K562 (cell line): ENCODE data around the gene DCHS2. TPM values are rescaled to one million over a fixed set of nuclear protein-coding genes. Genes with fewer than 3 reads are reported as not detected.

ENCODE experiments used
- ATAC-seq: fragments of 200-7000 bp; cut with Tn5 transposase; 3 replicates; pipeline ENCODE4 v1.9.1; 2020; ENCODE audit warnings: moderate library complexity
- BruUV-seq: library from RNA; stranded (reverse); fragments of 400-500 nt; replicated peaks from 2 replicates; lab custom pipeline; 2021; lab: Mats Ljungman, UMichigan
- CTCF ChIA-PET: fragments of 300-600 bp; formaldehyde crosslinking; extraction: SDS; loops from one replicate; lab custom pipeline; 2021; ENCODE audit warnings: low intra/inter-chr PET ratio; lab: Yijun Ruan, JAX
- POLR2A ChIA-PET: fragments of 300-600, 350-650 bp; sonication (Branson Sonifier 250); formaldehyde crosslinking; extraction: SDS; loops from one replicate; lab custom pipeline; 2021; ENCODE audit warnings: antibody characterized with exemption, inconsistent platforms; lab: Yijun Ruan, JAX
- DNase-seq, 4 experiments: peaks; one replicate each; pipeline versions ENCODE4 v3.0.0 to v3.0.0-alpha.2; 2011 to 2018; ENCODE audit warnings: low spot score in 3 of 4, mixed read lengths in 3 of 4; ENCODE audit errors: extremely low read depth in 1 of 4
- FAIRE-seq: peaks from 2 replicates; lab custom pipeline; 2011; peaks lifted over from hg19 to GRCh38; lab: Jason Lieb, UNC
- H2AFZ ChIP-seq: 2 replicates; pipeline ENCODE4 v1.6.0; 2011; ENCODE audit warnings: low read depth, low read length, control low read depth, inconsistent platforms
- H3K27ac ChIP-seq: fragments of 200-600 bp; 3 replicates; pipeline ENCODE4 v1.8.0; 2011; ENCODE audit warnings: low read depth, mild to moderate bottlenecking, control low read depth, inconsistent platforms, low read length, moderate library complexity, mixed read lengths; ENCODE audit errors: extremely low read depth
- H3K27me3 ChIP-seq, 2 experiments: fragments of 300-600 bp in 1 of 2; 2 replicates in 1 of 2; 3 replicates in 1 of 2; pipeline versions ENCODE4 v1.6.0 to v1.8.0; 2011; ENCODE audit warnings: inconsistent platforms in 2 of 2, low read length in 2 of 2, mild to moderate bottlenecking in 1 of 2, mixed read lengths in 1 of 2, moderate library complexity in 1 of 2; ENCODE audit not compliant: control insufficient read depth in 2 of 2, insufficient read depth in 2 of 2
- H3K36me3 ChIP-seq: fragments of 300-600 bp; 3 replicates; pipeline ENCODE4 v1.8.0; 2011; ENCODE audit warnings: mild to moderate bottlenecking, low read length, inconsistent platforms; ENCODE audit not compliant: control insufficient read depth, insufficient read depth
- H3K4me1 ChIP-seq, 2 experiments: fragments of 200-600 bp in 1 of 2; replicated peaks in 1 of 2; 2 replicates in 1 of 2; 3 replicates in 1 of 2; pipeline versions ENCODE4 v1.5.1 to v1.8.0; 2011; ENCODE audit warnings: inconsistent platforms in 2 of 2, low read length in 2 of 2, mild to moderate bottlenecking in 1 of 2, mixed read lengths in 1 of 2, moderate library complexity in 1 of 2; ENCODE audit not compliant: control insufficient read depth in 2 of 2, insufficient read depth in 2 of 2
- H3K4me2 ChIP-seq: 2 replicates; pipeline ENCODE4 v1.6.1; 2011; ENCODE audit warnings: low read length, control low read depth, inconsistent platforms, mixed read lengths; ENCODE audit not compliant: insufficient read depth
- H3K4me3 ChIP-seq: fragments of 200-600 bp; sonication (generic), shearing (Covaris generic); 2 replicates; pipeline ENCODE4 v1.5.1; 2016; ENCODE audit warnings: control low read depth, inconsistent platforms
- H3K79me2 ChIP-seq: fragments of 200-600 bp; 3 replicates; pipeline ENCODE4 v1.8.0; 2011; ENCODE audit warnings: low read length, inconsistent platforms; ENCODE audit not compliant: control insufficient read depth, insufficient read depth
- H3K9ac ChIP-seq, 2 experiments: 2 replicates each; pipeline versions ENCODE4 v1.6.0 to v1.6.1; 2011; ENCODE audit warnings: low read depth in 2 of 2, low read length in 2 of 2, control low read depth in 1 of 2, inconsistent platforms in 1 of 2, mild to moderate bottlenecking in 1 of 2, mixed read lengths in 1 of 2; ENCODE audit not compliant: insufficient read depth in 1 of 2
- H3K9me1 ChIP-seq: one replicate; pipeline ENCODE4 v1.6.0; 2011; ENCODE audit warnings: inconsistent platforms, mild to moderate bottlenecking, low read length, moderate library complexity; ENCODE audit not compliant: control insufficient read depth, insufficient read depth
- H3K9me3 ChIP-seq: replicated peaks from 2 replicates; pipeline ENCODE4 v1.5.1; 2011; ENCODE audit warnings: low read depth, low read length, inconsistent platforms; ENCODE audit not compliant: control insufficient read depth, insufficient read depth
- H4K20me1 ChIP-seq: replicated peaks from 2 replicates; pipeline ENCODE4 v1.6.1; 2011; ENCODE audit warnings: low read length, inconsistent platforms, mixed read lengths; ENCODE audit not compliant: control insufficient read depth, insufficient read depth
- ARID1B ChIP-seq: fragments of 450-650 bp; IDR thresholded peaks from 2 replicates; pipeline ENCODE4 v1.6.1; 2016; ENCODE audit warnings: antibody characterized with exemption, mild to moderate bottlenecking, inconsistent platforms
- CBFA2T2 ChIP-seq: fragments of 450-650 bp; conservative IDR thresholded peaks from 2 replicates; pipeline ENCODE4 v1.6.1; 2017; ENCODE audit warnings: mild to moderate bottlenecking
- CBFA2T3 ChIP-seq: fragments of 450-650 bp; IDR thresholded peaks from 2 replicates; pipeline ENCODE4 v1.6.1; 2017
- MCM5 ChIP-seq: fragments of 450-650 bp; IDR thresholded peaks from 2 replicates; pipeline ENCODE4 v1.6.1; 2016; ENCODE audit warnings: low read depth
- PURB ChIP-seq: sonication (generic); formaldehyde crosslinking; IDR thresholded peaks from 2 replicates; pipeline ENCODE4 v1.9.0; 2021; ENCODE audit warnings: low read depth, mild to moderate bottlenecking, missing genetic modification reagents
- SMC3 ChIP-seq: conservative IDR thresholded peaks from 2 replicates; pipeline ENCODE4 v1.6.1; 2011; ENCODE audit warnings: low read depth, low read length, improper control_type of control experiment; ENCODE audit not compliant: insufficient read depth
- TAL1 ChIP-seq: fragments of 450-650 bp; IDR thresholded peaks from 2 replicates; pipeline ENCODE4 v1.6.1; 2016; ENCODE audit warnings: mild to moderate bottlenecking
- TEAD4 ChIP-seq, 2 experiments: sonication (generic) in 1 of 2; formaldehyde crosslinking in 1 of 2; IDR thresholded peaks; 2 replicates each; pipeline versions ENCODE4 v1.6.1 to v1.8.0; 2012 to 2022; ENCODE audit warnings: borderline replicate concordance in 1 of 2, inconsistent platforms in 1 of 2, low read length in 1 of 2, mild to moderate bottlenecking in 1 of 2, missing genetic modification reagents in 1 of 2
- WGBS: fragments of 100-300 bp; shearing (Covaris generic); methylation state at CpG from one replicate; pipeline ENCODE4 v1.1.6; 2016; ENCODE audit warnings: low coverage, mixed read lengths; ENCODE audit not compliant: insufficient coverage; ENCODE audit errors: missing lambda C conversion rate; 5-methylcytosine and 5-hydroxymethylcytosine counted together
- in situ Hi-C: fragments of 300-500 bp; cut with MboI; formaldehyde crosslinking; loops from 4 replicates; pipeline ENCODE4 v1.15.0; 2018; ENCODE audit warnings: inconsistent platforms, mixed read lengths
- intact Hi-C: fragments of 100-400 bp; cut with micrococcal nuclease; formaldehyde crosslinking; loops from 2 replicates; pipeline ENCODE4 v1.14.2; 2022
- polyA plus RNA-seq, 8 experiments: library from polyadenylated mRNA; depleted of rRNA in 4 of 8; stranded (reverse) in 5 of 8; unstranded in 3 of 8; fragments of >200 nt; fragmentation: Nextera tagmentation in 2 of 8; fragmentation: Illumina TruSeq in 1 of 8; extraction: Ambion mirVana in 2 of 8; extraction: Trizol in 1 of 8; gene quantifications; 2 replicates each; pipeline versions ENCODE4 v1.2.1 to v1.2.3, GENCODE V29; 2011 to 2014; ENCODE audit warnings: inconsistent platforms in 1 of 8, missing spikeins in 1 of 8
- total RNA-seq, 7 experiments: library from RNA; depleted of rRNA in 6 of 7; stranded (reverse); fragments of >200 nt in 6 of 7; fragmentation: Illumina TruSeq in 2 of 7; extraction: Trizol in 2 of 7; gene quantifications; 2 replicates each; pipeline versions ENCODE4 v1.2.1 to v1.2.3, GENCODE V29; 2011 to 2021; ENCODE audit warnings: low replicate concordance in 1 of 7
- TF ChIP-seq, protein P1 (sequence below): fragments of 250-450 bp; sonication (Bioruptor Pico); IDR thresholded peaks from 2 replicates; pipeline ENCODE4 v1.5.0; 2020; ENCODE audit warnings: mild to moderate bottlenecking, borderline replicate concordance
- TF ChIP-seq, protein P2 (sequence below): fragments of 150-350 bp; conservative IDR thresholded peaks from 2 replicates; pipeline ENCODE4 v1.6.1; 2014; ENCODE audit warnings: low read length

The DCHS2 gene
- total and polyA plus RNA-seq, 9 of the 15 experiments (the other 6 are each of a cell fraction or from before 2014, with no cell fraction given), result 0.49 to 7.1 (median 5.3) TPM

GRCh38 chr4:154425514-154425913, 66.1 kb downstream of the DCHS2 start (continued):
- TF ChIP-seq, protein P1, sequence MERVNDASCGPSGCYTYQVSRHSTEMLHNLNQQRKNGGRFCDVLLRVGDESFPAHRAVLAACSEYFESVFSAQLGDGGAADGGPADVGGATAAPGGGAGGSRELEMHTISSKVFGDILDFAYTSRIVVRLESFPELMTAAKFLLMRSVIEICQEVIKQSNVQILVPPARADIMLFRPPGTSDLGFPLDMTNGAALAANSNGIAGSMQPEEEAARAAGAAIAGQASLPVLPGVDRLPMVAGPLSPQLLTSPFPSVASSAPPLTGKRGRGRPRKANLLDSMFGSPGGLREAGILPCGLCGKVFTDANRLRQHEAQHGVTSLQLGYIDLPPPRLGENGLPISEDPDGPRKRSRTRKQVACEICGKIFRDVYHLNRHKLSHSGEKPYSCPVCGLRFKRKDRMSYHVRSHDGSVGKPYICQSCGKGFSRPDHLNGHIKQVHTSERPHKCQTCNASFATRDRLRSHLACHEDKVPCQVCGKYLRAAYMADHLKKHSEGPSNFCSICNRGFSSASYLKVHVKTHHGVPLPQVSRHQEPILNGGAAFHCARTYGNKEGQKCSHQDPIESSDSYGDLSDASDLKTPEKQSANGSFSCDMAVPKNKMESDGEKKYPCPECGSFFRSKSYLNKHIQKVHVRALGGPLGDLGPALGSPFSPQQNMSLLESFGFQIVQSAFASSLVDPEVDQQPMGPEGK (CRISPR knock-in tag), result no peak
- TF ChIP-seq PURB, result no peak

GRCh38 chr4:154424810-154425484, 66.7 kb downstream of the DCHS2 start:
- H3K9ac ChIP-seq, result no peak overlapping the region
- CTCF ChIA-PET, result no interaction called here
- H3K4me2 ChIP-seq, result no peak overlapping the region
- DNase-seq (no peak), ATAC-seq (peak; percentile 29; the same call in 2 of the 3 replicates), FAIRE-seq (no peak)
- H3K9me3 ChIP-seq, result no peaks in the 10 kb centered on the region
- no peak overlapping the region for H3K27ac ChIP-seq
- H3K4me3 ChIP-seq, result no peak overlapping the region
- no TSS peak for BruUV-seq
- intact Hi-C loops (no loop called here), in situ Hi-C loops (no loop called here)
- H3K79me2 ChIP-seq, result peaks cover 4% of the 10 kb centered on the region; the same call in 2 of the 3 replicates
- H3K9me1 ChIP-seq, result no peaks in the 10 kb centered on the region
- 33% methylated on average over 7 of the region's 7 CpGs for WGBS
- POLR2A ChIA-PET, result interaction anchor here (0.6 to 1.4 kb wide), 4 partner anchors 8 to 92 kb away, joined by 3 to 4 read pairs (median 3); no protein-coding TSS in a partner anchor
- no peaks in the 10 kb centered on the region for H3K27me3 ChIP-seq
- H4K20me1 ChIP-seq, result no peaks in the 10 kb centered on the region
- peaks cover 0 to 4% of the 10 kb centered on the region in 2 experiments; a peak in 3 of 5 replicates for H3K4me1 ChIP-seq
- no peak for TF ChIP-seq SMC3
- peak; percentile 70 for TF ChIP-seq CBFA2T3
- peak; percentile 49; the same call in 1 of the 2 replicates for TF ChIP-seq TEAD4 (IDR thresholded peaks at IDR 0.05; ENCODE audit: low read length)
- no peak for TF ChIP-seq TEAD4 (CRISPR knock-in tag; IDR thresholded peaks at IDR 0.05; ENCODE audit: borderline replicate concordance)
- TF ChIP-seq ARID1B, result 0 out of 2 replicates have a peak, but pooled peaks have one; percentile 13
- TF ChIP-seq, protein P2, sequence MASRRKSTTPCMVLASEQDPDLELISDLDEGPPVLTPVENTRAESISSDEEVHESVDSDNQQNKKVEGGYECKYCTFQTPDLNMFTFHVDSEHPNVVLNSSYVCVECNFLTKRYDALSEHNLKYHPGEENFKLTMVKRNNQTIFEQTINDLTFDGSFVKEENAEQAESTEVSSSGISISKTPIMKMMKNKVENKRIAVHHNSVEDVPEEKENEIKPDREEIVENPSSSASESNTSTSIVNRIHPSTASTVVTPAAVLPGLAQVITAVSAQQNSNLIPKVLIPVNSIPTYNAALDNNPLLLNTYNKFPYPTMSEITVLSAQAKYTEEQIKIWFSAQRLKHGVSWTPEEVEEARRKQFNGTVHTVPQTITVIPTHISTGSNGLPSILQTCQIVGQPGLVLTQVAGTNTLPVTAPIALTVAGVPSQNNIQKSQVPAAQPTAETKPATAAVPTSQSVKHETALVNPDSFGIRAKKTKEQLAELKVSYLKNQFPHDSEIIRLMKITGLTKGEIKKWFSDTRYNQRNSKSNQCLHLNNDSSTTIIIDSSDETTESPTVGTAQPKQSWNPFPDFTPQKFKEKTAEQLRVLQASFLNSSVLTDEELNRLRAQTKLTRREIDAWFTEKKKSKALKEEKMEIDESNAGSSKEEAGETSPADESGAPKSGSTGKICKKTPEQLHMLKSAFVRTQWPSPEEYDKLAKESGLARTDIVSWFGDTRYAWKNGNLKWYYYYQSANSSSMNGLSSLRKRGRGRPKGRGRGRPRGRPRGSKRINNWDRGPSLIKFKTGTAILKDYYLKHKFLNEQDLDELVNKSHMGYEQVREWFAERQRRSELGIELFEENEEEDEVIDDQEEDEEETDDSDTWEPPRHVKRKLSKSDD, result no peak
- TF ChIP-seq TAL1, result peak; percentile 36; the same call in 1 of the 2 replicates
- TF ChIP-seq MCM5, result no peak
- peak; percentile 54 for TF ChIP-seq CBFA2T2
- H3K36me3 ChIP-seq, result no peaks in the 10 kb centered on the region
- no peak overlapping the region for H2AFZ ChIP-seq
